IPS DF 4.7 (cell line): ENCODE measurements around the gene ZNF670.

ENCODE experiments used
- DNase-seq: peaks from one replicate; pipeline ENCODE4 v3.0.0-alpha.2; 2013; ENCODE audit warnings: low spot score; ENCODE audit errors: extremely low read depth

The ZNF670 gene

GRCh38 chr1:247104965-247105364 is 26.4 kb upstream of the ZNF670 start:
- no peak for DNase-seq

DNA sequence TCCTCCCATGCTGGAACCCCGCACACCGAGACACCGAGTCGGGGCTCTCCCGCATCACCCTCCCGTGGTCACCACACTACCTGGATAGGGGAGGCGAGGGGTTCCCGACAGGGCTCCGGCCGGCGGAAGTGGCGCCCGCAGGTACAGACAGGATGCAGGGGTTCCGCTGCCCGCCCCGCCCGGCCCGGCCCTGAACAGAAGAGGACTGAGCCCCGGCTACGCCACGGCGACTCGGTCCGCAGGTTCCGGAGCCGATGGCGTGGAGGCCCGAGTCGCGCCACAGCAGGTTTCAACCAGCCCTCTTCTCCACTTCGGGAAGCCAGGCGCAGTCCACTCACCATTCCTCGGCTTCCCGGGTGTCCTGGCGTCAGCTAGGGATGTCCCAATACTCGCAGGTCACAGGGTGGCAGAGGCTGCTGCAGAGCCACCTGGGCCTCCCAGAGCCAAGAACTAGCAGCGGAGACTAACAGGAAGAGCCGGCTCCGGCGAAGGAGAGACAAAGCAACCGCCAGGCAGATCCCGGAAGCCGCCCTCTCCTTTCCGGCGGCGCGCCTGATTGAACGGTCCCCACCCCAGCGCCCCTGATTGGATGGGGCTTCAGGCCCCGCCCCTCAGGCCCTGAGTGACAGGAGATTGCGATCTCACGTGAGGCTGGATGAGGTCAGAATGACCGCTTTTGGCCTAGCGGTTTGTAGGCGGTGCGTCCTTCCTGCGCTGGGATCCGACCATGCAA is 25.4 kb upstream of the ZNF670 start, which contains the start of gene ZNF669:
ZNF669 (minus strand) TSS at position 498 of the 733 bp plus-strand sequence; CDS start at position 341, 157 bp downstream.
- DNase-seq = peak; percentile 78

- no peak for DNase-seq
Measured at GRCh38 chr1:247102381-247102780, 23.8 kb upstream of the ZNF670 start.

- DNase-seq = no peak
Measured at GRCh38 chr1:247100676-247101279, 22.2 kb upstream of the ZNF670 start.

DNA sequence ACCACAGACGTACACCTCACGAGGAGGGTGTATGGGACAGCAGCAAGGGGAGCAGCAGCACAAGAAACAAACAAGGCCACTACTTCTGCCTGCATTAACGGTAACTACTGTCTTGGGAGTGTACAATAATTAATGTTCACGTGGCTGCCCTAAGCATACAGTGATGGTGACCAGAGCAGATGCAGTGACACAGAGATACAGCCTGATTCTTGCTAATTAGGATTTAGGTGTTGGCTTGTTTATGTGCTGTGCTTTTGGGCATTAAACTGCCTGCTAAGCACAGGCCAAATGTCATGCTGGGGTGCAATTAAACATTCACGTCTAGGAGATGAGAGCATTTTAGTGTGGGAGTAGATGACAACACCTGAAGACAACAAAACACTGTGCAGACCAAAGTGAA is 18.3 kb upstream of the ZNF670 start:
- DNase-seq = no peak

DNA sequence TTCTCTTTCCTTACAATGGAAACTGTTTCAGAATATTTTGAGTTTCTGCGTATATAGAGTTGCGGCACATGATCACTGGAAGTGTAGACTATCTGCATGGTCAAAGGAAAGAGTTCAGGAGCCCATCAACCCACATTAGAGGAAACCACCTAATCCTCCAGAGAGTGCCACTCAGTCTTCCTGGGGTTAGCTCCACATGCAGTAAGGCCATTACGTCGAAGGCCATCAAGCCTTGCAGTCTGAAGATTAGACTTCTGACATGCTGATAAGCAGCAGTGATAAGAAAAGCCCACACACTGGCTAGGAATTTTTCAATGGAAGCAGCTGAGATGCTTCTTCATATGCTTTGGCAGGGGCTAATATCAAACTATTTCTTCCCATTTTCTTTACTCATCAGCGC is 17.9 kb upstream of the ZNF670 start:
- DNase-seq = no peak

DNA sequence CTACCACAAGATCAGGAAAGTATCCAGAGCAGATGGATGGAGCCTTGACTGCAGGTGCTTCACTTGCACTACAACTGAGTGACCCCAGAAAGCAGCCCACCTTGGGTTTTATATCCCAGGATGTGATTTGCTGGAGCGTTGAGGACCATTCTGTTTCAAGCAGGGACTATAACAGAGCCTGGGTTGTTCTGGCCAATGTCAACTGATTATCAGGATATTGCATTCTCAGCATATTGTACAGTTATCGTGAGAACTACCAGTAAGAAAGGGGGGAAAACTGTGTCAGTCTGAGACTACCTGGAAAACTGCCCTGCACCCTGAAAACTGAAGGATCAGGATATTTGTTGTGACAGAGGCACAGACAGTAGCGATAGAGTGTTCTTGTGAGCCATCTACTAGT is 17.5 kb upstream of the ZNF670 start:
- DNase-seq = no peak

DNA sequence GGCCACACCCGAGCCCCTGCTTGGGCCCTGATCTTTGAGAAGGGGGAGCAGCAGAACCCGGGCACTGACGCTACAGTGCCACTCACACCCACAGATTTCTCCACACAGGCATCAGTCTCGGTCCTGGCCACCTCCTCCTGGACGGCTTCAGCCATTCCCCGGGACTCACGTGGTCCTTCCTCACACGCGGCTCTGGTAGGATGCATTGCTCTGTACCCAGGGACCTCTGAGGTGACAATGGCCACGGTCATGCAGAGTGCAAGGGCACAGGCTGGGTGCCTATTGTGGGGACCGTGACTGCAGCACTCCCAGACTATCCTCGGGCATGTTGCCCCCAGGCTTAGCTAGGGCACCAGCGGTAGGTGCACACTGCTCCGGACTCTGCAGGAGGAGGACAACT is 11.8 kb upstream of the ZNF670 start:
- no peak for DNase-seq

DNA sequence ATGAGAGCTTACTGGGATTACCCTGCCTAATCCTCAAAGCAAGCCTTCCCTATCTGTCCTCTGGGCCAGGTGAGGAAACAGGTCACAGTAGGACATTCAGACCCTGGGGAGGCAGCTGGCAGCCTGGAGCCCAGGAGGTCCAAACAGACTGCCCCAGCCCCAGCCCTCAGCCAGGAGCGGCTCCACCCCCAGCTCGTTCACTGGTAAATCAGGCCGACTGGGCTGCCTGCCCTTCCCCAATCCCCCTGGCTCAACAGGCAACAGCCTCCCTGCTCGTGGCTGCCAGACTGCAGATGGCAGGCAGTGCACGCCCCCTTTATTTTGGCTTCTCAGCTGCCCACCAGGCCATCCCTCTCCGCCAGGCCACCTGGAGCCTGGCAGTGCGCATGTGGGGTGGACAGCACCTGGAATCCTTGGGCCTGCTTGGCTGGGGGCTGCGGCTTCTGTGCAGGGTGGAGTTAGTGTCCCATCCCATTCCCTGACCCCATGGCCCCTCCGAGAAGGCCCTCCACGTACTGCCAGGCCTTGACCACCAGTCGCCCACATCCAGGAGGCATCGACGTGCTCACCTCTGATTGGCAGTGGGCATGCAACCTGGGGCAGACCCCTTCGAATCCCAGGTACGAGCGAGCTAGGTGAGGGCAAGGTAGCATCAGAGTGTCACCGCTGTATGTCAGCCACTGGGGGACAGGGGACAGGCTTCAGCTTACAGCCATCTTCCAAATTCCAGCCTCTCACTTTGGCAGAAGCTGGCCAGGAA is 11.2 kb upstream of the ZNF670 start:
- DNase-seq = no peak

DNA sequence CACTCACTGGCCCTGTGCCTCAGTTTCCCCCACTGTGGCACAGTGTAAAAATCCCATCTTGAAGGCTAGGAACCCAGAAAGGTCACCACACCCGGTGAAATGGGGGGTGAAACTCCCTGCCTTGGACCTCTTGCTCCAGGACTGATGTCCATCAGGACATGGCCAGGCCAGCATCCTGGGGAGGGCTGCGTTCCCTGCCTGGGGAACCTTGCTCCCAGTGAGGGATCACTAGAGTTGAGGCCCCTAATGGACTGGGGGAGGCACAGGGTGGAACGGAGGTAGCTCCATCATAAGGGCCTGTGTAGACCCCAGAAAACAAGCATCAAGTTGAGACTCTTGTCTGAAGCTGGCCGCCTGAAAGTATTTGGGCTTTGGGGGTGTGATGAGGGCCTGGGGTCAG is 10.4 kb upstream of the ZNF670 start:
- DNase-seq = no peak

GRCh38 chr1:247087256-247087655 is 8.6 kb upstream of the ZNF670 start:
- no peak for DNase-seq

- DNase-seq = no peak
Measured at GRCh38 chr1:247085310-247085709, 6.7 kb upstream of the ZNF670 start.

GRCh38 chr1:247084771-247085170 is 6.2 kb upstream of the ZNF670 start:
- no peak for DNase-seq

- no peak for DNase-seq
Measured at GRCh38 chr1:247079141-247079874, 697 bp upstream of the ZNF670 start.

DNA sequence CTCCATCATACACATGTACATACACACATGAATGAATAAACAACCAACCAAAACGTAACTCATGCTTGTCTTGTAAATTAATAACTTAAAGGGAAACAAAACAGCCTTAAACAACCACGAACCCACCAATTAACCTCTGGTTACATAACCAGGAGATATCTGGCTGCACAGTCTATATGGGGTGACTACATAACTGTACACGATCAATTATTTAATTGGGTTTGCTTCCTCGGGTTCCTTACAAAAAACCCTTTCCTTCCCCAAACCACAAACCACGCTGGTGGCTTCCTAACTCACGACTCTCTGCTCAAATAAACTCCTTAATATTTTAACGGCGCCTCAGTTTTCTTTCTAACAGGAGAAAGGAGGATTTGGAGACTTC is 744 bp downstream of the ZNF670 start:
- no peak for DNase-seq

GRCh38 chr1:247077213-247077612 is 1.4 kb downstream of the ZNF670 start:
- DNase-seq = no peak

DNA sequence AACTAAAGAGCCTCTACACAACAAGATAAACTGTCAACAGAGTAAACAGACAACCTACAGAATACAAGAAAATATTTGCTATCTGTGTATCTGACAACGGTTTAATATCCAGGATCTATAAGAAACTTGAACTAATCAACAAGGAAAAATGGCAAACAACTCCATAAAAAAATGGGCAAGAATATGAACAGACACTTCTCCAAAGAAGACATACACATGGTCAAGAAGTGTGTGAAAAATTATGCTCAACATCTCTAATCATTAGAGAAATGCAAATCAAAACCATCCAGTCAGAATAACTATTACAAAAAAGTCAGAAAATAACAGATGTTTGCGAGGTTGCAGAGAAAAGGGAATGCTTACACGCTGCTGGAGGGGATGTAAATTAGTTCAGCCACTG is 8.0 kb downstream of the ZNF670 start:
- DNase-seq = no peak

- DNase-seq = no peak
Measured at GRCh38 chr1:247064304-247064703, 14.3 kb downstream of the ZNF670 start.

- no peak for DNase-seq
Measured at GRCh38 chr1:247060771-247061170, 17.8 kb downstream of the ZNF670 start.

DNA sequence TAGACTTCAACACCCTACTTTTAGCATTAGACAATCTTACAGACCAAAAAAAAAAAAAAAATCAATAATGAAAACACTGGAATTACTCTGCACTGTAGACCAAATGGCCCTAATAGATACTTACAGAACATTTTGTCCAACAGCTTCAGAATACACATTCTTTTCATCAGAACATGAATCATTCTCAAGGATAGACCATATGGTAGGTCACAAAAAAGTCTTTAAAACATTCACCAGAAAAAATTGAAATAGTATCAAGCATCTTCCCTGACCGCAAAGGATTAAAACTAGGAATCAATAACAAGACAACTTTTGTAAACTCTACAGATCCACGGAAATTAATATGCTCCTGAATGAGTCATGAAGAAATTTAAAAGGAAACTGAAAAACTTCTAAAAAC is 22.5 kb downstream of the ZNF670 start:
- no peak for DNase-seq

DNA sequence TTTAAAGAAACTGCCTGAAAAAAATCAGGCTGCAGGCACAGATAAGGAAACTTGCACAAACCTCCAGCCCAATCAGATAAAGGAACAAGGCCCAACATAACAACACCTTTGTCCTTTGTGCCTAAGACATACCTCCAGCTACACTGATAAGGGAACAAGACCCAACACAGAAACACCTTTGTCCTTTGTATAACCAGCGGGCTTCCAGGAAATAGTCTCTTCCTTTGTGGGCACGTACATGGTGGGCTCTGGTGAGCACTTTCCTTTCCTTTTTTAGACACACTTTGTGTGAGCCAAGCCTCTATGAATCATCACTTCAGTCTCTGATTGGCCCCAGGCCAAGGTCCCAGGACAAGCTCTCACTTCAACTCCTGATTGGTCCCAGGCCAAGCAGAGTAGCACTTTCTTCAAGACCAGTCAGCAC is 23.6 kb downstream of the ZNF670 start:
- DNase-seq = no peak

DNA sequence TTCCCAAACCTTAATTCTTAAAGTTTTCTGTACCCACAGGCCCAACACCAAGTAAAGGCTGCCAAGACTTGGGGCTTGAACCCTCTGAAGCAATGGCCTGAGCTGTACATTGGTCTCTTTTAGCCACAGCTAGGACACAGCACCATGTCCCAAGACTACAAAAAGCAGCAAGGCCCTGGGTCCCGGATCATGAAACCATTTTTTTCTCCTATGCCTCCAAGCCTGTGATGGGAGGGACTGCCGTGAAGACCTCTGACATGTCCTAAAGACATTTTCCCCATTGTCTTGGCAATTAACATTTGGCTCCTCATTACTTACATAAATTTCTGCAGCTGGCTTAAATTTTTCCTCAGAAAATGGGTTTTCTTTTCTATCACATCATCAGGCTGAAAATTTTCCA is 30.9 kb downstream of the ZNF670 start:
- DNase-seq = no peak
